Ammon's horn (tissue), 1 donor: ENCODE measurements around the gene COL4A2.
"Not testable (repeated sequence)": the region's sequence is repeated elsewhere in the genome, so short reads cannot be mapped to it uniquely, and the experiment has no call there.

ENCODE experiments used
- DNase-seq: peaks from one replicate; pipeline ENCODE4 v3.0.0-alpha.2; 2016; ENCODE audit warnings: low spot score

The COL4A2 gene

DNA sequence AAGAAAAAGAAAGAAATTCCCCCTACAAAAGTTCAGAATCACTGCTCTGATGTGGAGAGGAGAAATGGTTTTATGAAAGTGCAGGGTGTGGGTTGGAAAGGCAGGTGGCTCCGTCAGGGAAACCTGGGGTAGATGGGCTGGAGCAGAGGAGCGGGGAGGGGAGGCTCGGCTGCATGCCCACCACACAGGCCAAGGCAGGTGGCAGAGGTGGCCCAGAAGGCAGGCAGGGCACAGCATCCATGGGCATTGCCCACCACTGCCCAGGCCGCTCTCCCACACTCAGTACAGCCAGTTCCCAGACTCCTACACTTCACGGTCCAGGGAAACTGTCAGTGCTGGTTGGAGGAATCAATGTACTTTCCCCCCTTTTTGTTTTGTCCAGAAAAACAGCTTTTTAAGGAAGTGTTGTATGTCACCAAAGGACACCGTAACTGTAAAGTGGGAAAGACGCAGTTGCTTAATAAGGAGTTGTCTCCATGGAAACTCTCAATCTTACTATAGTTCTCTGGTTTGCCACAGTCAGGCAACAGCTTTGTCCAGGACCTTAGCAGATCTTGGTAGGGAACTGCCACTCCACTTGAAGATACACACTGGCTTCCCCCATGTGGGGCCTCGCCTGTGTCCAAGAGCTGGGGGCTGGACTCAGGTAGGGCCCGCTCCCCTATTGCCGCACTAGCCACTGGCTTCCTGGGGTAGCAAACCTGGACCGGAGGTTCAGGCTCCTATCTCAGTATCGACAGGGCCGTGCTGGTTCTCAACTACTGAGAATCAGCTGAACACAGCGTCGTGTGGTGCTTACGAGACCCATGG is 171.5 kb downstream of the COL4A2 start:
- DNase-seq: no peak

DNA sequence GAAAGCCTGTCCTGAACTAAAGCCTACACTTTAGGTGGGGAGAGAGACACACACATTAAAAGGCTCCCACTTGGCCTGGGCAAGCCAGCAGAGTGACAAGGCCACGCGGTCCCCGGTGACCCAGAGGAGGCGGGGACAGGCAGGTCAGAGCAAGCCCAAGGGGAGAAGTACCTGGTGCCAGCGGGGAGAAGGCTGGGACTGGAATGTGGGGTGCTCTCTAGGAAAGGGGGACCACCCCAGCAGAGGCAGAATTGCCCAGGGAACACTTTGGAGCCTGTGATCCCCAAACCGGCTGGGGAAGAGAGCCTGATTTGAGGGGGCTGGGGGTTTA is 172.1 kb downstream of the COL4A2 start:
- no peak for DNase-seq

DNA sequence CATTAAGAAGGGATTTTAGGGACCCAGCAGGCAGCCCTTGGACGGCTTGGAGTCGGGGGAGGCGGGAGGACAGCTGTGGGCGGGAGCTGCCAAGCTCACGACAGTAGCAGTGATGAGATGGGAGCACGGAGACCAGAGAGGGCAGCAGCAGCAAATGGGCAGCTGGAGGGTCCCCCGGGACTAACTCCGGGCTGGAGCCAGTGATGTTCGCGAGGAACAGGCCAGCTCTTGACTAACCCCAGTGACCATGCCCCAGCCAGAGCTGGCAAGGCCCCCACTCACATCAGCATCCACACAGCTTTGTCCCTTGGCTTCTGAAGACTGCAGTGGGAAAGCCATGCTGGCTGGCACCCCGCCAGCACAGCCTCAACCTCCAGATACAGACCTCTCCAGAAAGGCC is 172.6 kb downstream of the COL4A2 start:
- no peak for DNase-seq

DNA sequence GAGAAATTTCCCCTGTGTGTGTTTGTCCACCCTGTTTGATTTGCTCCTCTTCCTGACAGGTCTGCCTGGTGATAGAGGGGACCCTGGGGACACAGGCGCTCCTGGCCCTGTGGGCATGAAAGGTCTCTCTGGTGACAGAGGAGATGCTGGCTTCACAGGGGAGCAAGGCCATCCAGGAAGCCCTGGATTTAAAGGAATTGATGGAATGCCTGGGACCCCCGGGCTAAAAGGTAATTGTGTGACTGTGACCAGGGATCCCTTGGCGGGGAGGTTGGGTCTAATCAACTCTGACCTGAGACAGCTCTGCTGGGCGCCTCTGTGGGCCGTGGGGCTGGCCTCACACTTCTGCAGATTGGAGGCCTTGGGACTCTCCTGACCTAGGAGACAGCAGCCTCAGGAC is 173.1 kb downstream of the COL4A2 start:
- DNase-seq: no peak

DNA sequence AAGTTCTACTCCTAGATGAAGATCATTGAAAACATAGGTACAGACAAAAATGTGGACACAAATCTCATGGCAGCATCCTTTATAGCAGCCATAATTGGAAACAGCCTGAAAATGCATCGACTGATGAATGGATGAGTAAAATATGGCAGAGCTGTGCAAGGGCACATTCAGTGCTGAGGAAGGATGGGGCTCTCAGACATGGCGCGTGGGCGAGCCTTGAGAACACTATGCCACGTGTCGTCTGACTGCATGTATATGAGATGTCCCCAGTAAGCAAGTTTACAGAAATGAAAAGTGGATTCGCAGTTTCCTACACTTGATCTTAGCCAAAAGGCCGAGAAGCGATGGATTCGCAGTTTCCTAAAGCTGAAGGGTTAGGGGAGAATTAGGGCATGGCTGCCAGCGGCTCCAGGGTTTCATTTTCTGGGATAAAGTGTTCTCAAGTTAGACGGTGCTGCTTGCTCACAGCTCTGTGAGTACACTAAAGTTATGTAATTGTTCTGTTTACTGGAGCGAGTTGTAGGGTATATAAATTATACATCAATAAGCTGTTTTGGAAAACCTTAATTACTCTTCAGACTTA is 176.4 kb downstream of the COL4A2 start:
- peak; percentile 39 for DNase-seq

DNA sequence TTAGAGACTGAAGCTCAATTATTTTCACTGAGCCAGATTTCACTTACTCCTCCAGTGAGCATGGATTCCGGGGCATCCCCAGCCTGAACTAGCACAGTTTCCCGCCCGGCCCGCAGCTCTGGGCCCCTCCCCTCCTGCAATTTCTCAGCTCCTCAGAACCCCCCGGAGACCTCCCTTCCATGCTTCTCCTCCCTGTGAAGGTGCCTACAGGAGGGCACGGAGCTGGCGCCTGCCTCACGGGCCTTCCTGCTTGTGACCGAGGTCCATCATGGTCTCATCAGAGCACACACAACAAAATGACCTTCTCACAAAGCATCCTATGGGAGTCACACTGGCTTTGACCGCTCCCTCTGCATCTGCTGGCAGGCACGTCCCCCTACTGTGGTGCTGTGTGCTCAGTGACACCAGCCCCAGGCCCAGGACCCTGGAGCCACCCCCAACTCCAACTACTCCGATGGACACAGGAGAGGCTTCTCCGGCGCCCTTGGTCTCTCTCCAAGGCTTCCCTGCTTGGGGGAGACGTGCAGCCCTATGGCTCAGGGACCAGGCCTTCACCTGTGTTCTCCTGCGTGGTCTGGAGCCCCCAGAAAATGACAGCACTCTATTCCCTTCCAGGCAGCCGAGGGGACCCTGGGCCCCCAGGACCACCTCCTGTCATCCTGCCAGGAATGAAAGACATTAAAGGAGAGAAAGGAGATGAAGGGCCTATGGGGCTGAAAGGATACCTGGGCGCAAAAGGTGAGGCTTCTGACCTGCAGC is 177.4 kb downstream of the COL4A2 start:
- no peak for DNase-seq

DNA sequence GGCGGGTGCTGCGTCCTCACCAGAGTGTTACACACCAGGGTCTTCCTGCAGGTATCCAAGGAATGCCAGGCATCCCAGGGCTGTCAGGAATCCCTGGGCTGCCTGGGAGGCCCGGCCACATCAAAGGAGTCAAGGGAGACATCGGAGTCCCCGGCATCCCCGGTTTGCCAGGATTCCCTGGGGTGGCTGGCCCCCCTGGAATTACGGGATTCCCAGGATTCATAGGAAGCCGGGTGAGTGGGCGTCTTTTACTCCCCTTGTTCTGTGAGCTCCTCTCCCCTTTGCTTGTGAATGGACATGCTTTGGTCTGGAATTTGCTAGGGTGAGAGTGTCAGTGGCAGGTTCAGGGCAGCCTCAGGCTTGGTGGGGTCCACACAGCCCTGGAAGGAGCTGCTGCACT is 178.5 kb downstream of the COL4A2 start:
- no peak for DNase-seq

DNA sequence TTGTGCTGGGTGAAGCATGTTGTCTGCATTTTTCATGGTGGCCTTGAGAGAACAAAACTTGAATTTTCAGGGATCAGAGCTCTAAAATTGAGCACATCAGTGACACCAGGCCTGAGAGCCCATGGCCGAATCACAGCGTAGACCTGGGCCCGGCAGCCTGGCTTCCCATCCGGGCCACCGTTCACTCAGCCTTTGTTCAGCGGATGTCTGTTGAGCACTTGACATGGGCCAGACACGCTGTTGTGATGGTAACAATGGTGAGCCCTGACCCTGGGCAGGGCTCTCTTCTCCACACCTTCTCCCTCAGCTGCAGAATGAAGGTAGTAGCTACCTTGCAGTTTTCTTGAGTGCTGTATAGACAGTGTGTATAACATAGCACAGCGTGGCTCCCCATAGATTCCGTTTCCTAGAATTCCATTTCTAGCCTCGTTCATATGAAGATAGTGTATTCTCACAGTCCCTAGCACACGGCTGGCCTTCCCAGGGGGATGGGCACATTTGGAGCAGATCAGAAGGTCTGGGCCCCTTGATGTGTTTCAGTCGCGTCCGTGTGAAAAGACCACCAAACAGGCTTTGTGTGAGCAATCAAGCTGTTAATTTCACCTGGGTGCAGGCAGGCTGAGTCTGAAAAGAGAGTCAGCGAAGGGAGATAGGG is 179.1 kb downstream of the COL4A2 start:
- no peak for DNase-seq

DNA sequence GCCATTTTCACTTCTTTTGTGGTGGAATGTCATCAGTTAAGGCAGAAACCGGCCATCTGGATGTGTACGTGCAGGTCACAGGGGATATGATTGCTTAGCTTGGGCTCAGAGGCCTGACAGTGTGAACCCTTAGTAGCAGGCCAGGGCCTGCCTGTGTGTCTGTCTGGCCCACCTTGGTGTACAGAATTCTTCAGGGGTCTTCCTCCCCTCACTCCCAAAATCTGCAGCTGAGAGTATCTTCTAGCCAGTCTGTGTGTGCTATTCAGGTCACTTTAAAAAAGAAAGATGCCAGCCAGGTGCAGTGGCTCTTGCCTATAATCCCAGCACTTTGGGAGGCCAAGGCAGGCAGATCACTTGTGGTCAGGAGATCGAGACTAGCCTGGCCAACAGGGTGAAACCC is 179.8 kb downstream of the COL4A2 start:
- not testable (repeated sequence) for DNase-seq

DNA sequence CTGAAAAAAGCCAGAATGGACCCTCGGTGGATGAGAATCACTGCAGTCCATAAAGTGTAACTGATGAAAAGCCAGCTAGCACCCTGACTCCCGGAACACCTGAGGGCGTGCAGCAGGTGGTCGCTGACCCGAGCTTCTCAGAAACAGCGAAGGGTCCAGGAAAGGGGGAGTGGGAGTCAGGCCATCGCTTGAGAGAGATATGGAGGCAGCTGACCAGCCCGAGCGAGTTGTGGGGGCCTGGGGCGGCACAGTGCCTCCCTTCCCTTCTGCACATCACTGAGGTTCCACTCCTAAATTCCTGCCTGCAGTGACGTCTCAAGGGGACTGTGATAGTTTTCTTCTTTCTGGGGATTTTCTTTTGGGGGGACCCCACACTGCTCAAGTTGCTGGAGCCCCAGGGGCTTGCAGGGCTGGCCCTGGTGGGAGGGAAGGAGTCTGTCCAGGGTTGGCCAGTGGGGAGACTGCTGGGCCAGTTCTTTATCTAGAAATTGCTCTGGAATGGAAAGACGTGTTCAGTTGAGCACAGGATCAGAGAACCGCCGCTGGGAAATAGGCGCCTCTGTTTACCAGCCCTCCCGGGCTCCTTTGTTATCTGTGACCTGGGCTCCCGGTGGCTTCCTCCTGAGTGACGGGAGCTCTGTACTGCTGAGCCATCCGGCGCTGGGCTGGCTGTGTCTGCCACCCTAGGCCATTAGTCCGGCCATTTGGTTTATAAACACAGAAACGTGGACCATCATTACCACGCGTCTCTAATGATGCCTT is 183.1 kb downstream of the COL4A2 start:
- no peak for DNase-seq

DNA sequence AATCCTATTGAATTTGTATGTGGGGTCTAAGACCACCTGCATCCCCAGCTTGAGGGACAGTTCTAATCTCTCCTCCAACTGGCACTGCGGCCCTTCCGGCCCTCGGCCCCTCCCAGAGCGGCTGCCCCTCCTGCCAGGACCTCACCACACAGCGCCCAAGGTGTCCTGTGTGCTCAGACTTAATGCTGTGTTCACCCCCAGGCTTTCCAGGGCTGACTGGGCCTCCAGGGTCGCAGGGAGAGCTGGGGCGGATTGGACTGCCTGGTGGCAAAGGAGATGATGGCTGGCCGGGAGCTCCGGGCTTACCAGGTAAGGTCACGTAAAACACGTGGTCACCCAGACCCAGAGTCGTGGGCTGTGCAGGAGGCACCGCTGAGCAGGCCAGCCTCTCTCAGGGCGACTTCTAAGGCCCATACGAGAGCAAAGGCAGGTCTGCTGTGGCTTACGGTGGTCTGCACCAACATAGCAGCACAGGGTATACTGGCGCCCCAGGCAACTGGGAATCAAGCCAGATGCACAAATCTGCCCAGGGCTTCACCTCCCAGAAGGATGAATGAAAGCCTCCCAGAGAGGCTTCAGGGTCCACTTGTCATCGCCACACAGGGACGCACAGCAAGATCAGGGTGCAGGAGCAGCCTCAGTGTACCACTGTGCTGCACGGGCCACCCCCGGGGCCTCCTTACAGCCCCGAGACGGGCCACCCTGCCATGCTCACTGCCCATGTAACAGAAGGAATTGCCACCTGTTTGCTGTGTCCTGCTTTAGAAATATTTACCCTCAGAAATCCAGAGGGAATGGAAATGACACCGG is 185.0 kb downstream of the COL4A2 start:
- no peak for DNase-seq

DNA sequence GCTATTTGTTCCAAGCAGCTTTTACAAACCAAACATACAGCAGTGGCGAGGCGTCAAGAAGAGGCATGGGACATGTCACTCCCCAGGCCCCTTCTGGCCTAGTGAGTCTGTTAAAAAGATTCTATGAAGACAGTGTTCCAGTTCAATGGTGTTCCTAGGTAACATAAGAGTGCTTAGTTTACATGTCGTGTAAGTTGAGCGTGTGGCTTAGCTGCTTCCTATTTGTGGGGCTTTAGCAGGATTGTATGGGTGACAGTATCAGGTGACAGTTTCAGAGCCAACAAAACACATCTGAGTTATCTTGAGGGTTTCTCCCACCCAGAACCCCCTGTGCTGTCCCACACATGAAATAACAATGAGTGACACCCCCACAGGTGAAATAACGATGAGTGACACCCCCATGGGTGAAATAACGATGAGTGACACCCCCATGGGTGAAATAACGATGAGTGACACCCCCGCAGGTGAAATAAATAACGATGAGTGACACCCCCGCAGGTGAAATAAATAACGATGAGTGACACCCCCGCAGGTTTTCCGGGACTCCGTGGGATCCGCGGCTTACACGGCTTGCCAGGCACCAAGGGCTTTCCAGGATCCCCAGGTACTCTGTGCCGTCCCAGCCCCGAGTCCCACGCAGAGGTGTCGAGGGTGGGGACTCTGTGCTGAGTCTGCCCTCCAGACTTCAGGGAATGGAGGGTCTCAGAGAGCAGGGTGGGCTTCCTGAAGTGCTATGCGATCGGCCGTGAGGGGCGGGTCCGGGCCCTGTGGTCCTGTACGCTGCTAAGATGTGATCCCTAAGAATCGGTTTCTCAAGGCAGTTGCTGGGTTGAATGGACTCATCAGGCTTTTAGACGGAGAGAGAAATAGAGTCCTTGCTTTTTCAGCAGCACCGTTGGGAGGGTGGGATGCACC is 185.9 kb downstream of the COL4A2 start:
- DNase-seq: no peak

DNA sequence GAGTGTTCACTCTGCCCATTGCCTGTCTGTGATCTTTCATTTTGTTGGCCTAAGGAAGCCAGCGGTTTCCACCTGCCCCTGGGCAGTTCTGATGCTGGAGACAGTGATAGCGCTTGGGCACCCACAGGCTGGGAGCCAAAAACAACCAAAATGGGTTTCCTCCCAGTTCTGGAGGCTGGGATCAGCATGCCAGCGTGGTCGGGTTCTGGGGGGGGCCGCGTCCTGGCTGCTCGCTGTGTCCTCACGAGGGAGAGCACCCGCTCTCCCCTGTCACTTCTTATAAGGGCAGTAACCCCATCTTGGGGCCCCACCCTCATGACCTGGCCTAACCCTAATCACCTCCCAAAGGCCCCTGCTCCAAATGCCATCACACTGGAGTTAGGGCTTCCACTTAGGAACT is 186.5 kb downstream of the COL4A2 start:
- no peak for DNase-seq

DNA sequence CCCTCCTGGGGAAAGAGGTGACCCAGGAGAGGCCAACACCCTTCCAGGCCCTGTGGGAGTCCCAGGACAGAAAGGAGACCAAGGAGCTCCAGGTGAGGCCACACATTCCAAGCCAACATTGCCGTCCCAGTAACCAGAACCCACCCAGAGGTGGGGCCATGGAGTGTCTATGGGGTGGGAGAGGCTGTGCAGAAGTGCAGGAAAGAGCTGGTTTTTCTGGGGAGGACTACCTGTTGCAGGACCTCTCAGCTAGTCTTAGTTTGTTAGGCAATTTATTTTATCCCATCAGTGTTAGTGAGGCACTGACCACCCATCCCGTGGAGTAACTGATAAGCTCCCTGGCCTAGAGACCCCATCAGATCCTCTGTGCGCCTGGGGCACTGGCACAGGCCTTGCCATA is 188.3 kb downstream of the COL4A2 start:
- DNase-seq: no peak

DNA sequence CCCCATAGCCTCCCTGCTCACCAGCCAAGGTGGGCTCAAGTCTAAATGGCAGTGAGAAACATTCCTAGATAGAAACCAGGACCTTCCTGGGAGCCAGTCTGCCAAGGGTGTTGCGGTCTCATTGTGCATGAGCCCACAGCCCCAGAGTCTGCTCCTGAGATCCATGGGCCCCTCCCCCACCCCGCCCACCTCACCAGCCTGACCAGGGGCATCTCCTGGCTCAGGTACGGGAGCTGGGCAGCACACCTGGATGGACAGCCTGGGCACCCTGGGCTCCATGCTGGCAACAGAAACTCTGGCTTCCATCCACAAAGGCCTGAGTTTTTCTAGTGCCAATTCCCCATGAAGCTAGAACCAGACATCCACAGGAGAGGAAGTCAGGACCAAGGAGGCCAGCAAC is 188.8 kb downstream of the COL4A2 start:
- DNase-seq: no peak

DNA sequence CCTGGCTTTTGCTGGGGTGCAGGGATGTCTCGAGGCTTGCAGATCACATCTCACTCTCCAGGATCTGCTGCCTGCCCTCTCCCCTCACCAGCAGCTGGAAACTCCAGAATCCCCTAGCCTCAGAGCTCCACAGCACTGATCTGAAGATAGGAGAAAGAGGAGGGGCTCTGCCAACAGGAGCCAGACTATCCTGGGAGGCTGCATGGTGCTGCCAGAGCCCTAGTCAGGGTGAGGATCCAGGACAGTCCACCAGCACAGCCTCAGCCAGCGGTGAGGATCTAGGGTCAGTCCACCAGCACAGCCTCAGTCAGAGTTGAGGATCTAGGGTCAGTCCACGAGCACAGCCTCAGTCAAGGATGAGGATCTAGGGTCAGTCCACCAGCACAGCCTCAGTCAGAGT is 189.2 kb downstream of the COL4A2 start:
- DNase-seq: no peak

DNA sequence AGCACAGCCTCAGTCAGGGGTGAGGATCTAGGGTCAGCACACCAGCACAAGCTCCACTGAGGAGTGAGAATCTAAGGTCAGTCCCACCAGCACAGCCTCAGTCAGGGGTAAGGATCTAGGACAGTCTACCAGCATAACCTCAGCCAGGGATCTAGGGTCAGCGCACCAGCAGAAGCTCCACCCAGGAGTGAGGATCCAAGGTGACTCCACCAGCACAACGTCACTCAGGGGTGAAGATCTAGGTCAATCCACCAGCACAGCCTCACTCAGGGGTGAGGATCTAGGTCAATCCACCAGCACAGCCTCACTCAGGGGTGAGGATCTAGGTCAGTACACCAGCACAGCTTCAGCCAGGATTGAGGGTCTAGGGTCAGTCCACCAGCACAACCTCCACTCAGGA is 189.9 kb downstream of the COL4A2 start:
- no peak for DNase-seq

DNA sequence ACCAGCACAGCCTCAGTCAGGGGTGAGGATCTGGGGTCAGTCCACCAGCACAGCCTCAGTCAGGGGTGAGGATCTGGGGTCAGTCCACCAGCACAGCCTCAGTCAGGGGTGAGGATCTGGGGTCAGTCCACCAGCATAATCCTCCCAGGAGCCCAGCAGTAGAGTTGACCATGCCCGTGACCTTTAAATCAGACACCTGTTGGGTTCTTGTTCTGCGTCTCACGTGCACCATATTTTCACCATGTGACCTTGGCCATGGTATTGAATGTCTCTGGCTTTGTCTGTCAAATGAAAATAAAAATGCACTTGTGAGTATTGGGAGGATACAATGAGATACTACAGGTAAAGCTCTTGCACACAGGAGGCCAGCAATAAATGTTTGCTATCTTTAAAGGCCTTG is 190.8 kb downstream of the COL4A2 start:
- not testable (repeated sequence) for DNase-seq

DNA sequence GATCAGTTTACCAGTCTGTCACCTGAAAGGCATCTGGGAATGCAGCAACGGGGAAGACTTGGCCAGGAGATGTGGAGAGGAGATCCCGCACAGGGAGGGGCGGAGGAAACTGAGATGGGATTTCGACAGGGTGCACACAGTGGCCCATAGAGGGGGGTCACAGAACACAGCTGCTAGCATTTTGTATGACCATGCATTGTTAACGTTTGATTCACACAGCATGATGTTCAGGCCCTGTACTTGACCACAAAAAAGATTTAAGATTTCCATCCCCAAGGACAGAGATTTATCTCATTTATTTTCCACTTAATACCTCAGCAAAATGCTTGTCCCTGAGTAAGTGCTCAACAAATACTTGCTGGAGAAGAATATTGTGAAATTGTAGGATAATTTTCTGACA is 191.2 kb downstream of the COL4A2 start:
- DNase-seq: no peak

DNA sequence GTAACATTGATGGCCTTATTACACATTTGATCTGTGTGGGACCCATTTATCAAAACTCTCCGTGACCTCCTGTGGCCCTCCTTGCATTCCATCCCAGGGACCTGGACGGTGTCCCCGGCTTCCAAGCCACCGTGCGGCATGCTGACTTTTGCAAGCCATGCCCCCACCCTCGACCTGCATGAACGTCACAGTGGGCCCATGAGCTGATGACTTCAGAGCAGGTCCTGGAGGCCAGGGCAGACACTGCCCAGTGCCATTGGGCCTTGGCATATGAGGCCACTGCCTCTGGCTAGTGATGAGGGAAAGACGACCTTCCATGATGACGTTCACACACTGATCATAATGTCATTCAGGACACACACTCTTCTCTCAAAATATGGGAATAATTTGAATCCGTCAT is 191.7 kb downstream of the COL4A2 start:
- no peak for DNase-seq
